ENCODE results near the gene THUMPD1. TPM values are rescaled to one million over a fixed set of nuclear protein-coding genes. Genes with fewer than 3 reads are reported as not detected.
A peak's percentile ranks its signal among the peaks of the same experiment; 100 is the strongest.
"Not testable (repeated sequence)": the region's sequence is repeated elsewhere in the genome, so short reads cannot be mapped to it uniquely, and the experiment has no call there.

THUMPD1 gene
- total and polyA plus RNA-seq, 7 experiments from 2014 or later: 41.9 to 107 (median 72.7) TPM

- no peak overlapping the region for H3K4me3 Mint-ChIP-seq
- H3K4me1 ChIP-seq (ENCODE audit: control insufficient read depth in 2 of 2, insufficient read depth in 2 of 2, low read length in 2 of 2): no peaks in the 10 kb centered on the region
- no peak for DNase-seq
- H3K27me3 ChIP-seq (ENCODE audit: control insufficient read depth in 2 of 2, insufficient read depth in 2 of 2, low read length in 2 of 2): no peaks in the 10 kb centered on the region
- ChIA-PET CTCF (no interaction called here), POLR2A (no interaction called here)
- peaks cover 0 to 11% (median 0%) of the 10 kb centered on the region in 3 experiments for H3K36me3 ChIP-seq (ENCODE audit: control insufficient read depth in 2 of 3, insufficient read depth in 3 of 3, low read length in 3 of 3)
- no peak overlapping the region for H3K27ac ChIP-seq (ENCODE audit: low read depth, low read length)
- intact Hi-C loops (cut with micrococcal nuclease): loop anchor here in 1 of 2 donors (1.0 kb wide), 1 partner anchor 311 kb away; no protein-coding TSS in a partner anchor
- H3K4me1 Mint-ChIP-seq: peaks cover 0 to 4% (median 0%) of the 10 kb centered on the region in 7 donors
- H3K9me3 Mint-ChIP-seq: no peaks in the 10 kb centered on the region
- no peaks in the 10 kb centered on the region for H3K9me3 ChIP-seq (ENCODE audit: control insufficient read depth in 2 of 3, low read length in 3 of 3)
- H3K27me3 Mint-ChIP-seq: peaks cover 0 to 3% (median 0%) of the 10 kb centered on the region in 5 donors
- H3K4me3 ChIP-seq (ENCODE audit: low read length): no peak overlapping the region
- H3K36me3 Mint-ChIP-seq: peaks cover 0 to 19% (median 6%) of the 10 kb centered on the region in 5 donors
- ATAC-seq: no peak
- H3K27ac Mint-ChIP-seq: no peak overlapping the region
These were observed 32.1 kb upstream of the THUMPD1 start for GRCh38 chr16:20773679-20774078.

DNA sequence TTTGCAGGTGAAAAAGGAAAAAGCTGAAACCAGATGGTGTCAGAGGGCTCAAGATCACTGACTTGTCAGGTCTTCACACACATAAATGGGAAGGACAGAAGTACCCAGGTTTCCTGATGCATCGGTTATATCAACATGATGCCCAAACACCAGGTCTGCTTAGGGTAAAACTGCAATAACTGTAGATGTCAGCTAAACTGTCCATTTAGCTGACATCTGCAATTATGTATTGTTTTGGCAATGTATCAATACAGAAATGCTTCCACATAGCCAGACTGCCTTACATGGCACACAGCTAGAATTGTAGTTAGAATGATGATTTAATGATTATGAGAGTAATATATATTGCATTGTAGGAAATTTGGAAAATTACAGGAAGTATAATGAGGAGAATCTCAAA lies 27.2 kb upstream of the THUMPD1 start:
- Histone ChIP-seq H3K27me3 (ENCODE audit: control insufficient read depth in 2 of 2, insufficient read depth in 2 of 2, low read length in 2 of 2) (no peaks in the 10 kb centered on the region), H3K36me3 (ENCODE audit: control insufficient read depth in 2 of 3, insufficient read depth in 3 of 3, low read length in 3 of 3) (no peaks in the 10 kb centered on the region), H3K4me3 (ENCODE audit: low read length) (no peak overlapping the region), H3K27ac (ENCODE audit: low read depth, low read length) (no peak overlapping the region), H3K4me1 (ENCODE audit: control insufficient read depth in 2 of 2, insufficient read depth in 2 of 2, low read length in 2 of 2) (peaks cover 0 to 7% of the 10 kb centered on the region in 2 donors), H3K9me3 (ENCODE audit: control insufficient read depth in 2 of 3, low read length in 3 of 3) (no peaks in the 10 kb centered on the region)
- ChIA-PET CTCF (no interaction called here), POLR2A (no interaction called here)
- DNase-seq: no peak
- H3K36me3 Mint-ChIP-seq: peaks cover 0 to 11% (median 4%) of the 10 kb centered on the region in 5 donors
- no peak overlapping the region for H3K4me3 Mint-ChIP-seq
- H3K9me3 Mint-ChIP-seq: no peaks in the 10 kb centered on the region
- H3K27ac Mint-ChIP-seq: peak overlapping the region in 1 of 9 donors; percentile 14
- intact Hi-C loops (cut with micrococcal nuclease): no loop called here
- H3K4me1 Mint-ChIP-seq: peaks cover 6 to 19% (median 12%) of the 10 kb centered on the region in 7 donors
- ATAC-seq: no peak
- peaks cover 0 to 3% (median 0%) of the 10 kb centered on the region in 5 donors for H3K27me3 Mint-ChIP-seq

DNA sequence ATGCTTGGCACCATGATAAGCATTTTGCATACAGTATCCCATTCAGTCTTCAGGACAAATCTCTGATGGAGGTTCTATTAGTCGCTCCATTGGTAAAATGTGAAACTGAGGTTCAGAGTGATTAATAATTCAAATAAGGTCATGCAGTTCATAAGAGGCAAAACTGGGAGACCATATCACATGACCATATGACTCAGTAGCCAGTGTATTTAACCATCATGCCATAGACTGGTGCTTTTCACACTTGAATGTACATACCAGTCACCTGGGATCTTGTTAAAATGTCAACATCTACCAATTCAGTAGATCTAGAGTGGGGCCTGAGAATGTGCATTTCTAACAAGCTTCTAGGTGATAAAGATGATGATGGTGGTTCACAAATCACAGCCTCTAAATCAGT lies 26.5 kb upstream of the THUMPD1 start:
- ChIA-PET POLR2A (no interaction called here), CTCF (no interaction called here)
- no peak for DNase-seq
- Histone ChIP-seq H3K4me1 (ENCODE audit: control insufficient read depth in 2 of 2, insufficient read depth in 2 of 2, low read length in 2 of 2) (peaks cover 2 to 8% of the 10 kb centered on the region in 2 donors), H3K4me3 (ENCODE audit: low read length) (no peak overlapping the region), H3K9me3 (ENCODE audit: control insufficient read depth in 2 of 3, low read length in 3 of 3) (no peaks in the 10 kb centered on the region), H3K36me3 (ENCODE audit: control insufficient read depth in 2 of 3, insufficient read depth in 3 of 3, low read length in 3 of 3) (no peaks in the 10 kb centered on the region), H3K27me3 (ENCODE audit: control insufficient read depth in 2 of 2, insufficient read depth in 2 of 2, low read length in 2 of 2) (no peaks in the 10 kb centered on the region), H3K27ac (ENCODE audit: low read depth, low read length) (no peak overlapping the region)
- intact Hi-C loops (cut with micrococcal nuclease): no loop called here
- ATAC-seq: no peak
- Mint-ChIP-seq H3K27ac (no peak overlapping the region), H3K36me3 (peaks cover 0 to 6% (median 4%) of the 10 kb centered on the region in 5 donors), H3K4me1 (peaks cover 6 to 26% (median 19%) of the 10 kb centered on the region in 7 donors), H3K4me3 (no peak overlapping the region), H3K27me3 (no peaks in the 10 kb centered on the region), H3K9me3 (no peaks in the 10 kb centered on the region)

DNA sequence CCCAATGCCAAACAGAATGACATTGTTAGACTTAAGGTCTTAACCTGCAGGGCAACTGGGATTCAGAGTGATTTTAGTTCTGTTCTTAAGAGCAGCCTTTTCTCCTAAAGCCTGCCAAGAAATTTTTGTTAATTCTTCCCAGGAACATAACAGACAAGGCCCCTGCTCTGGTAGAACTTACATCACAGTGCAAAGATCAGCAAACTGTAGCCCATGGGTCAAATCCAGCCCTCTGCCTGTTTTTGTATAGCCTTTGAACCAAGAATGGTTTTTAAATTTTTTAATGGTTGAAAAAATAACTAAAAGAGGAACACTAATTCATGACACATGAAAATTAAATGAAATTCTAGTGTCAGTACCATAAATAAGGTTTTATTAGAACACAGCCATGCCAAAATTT lies 26.0 kb upstream of the THUMPD1 start:
- ATAC-seq: no peak

DNA sequence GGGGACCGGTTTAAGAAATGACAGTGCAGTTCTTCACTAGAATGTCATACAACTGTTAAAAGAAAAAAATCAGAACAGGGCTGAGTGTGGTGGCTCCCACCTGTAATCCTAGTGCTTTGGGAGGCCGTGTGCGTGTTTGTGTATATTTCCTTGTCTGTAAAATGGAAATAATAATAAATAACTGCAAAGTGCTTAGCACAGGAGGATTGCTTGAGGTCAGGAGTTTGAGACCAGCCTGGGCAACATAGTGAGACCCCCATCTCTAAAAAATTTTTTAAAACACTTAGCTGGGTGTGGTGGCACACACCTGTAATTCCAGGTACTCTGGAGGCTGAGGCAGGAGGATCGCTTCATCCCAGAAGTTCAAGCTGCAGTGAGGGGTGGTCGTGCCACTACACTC lies 24.7 kb upstream of the THUMPD1 start:
- no peaks in the 10 kb centered on the region for H3K27me3 ChIP-seq (ENCODE audit: control insufficient read depth in 2 of 2, insufficient read depth in 2 of 2, low read length in 2 of 2)
- peaks cover 4 to 13% of the 10 kb centered on the region in 2 donors for H3K4me1 ChIP-seq (ENCODE audit: control insufficient read depth in 2 of 2, insufficient read depth in 2 of 2, low read length in 2 of 2)
- H3K27ac ChIP-seq (ENCODE audit: low read depth, low read length): no peak overlapping the region
- POLR2A ChIA-PET: no interaction called here
- Mint-ChIP-seq H3K4me3 (no peak overlapping the region), H3K36me3 (peaks cover 3 to 21% (median 11%) of the 10 kb centered on the region in 5 donors), H3K27me3 (no peaks in the 10 kb centered on the region), H3K4me1 (peaks cover 6 to 44% (median 31%) of the 10 kb centered on the region in 7 donors), H3K27ac (no peak overlapping the region), H3K9me3 (peaks cover 0 to 12% (median 0%) of the 10 kb centered on the region in 11 donors)
- H3K9me3 ChIP-seq (ENCODE audit: control insufficient read depth in 2 of 3, low read length in 3 of 3): no peaks in the 10 kb centered on the region
- H3K36me3 ChIP-seq (ENCODE audit: control insufficient read depth in 2 of 3, insufficient read depth in 3 of 3, low read length in 3 of 3): no peaks in the 10 kb centered on the region
- CTCF ChIA-PET: no interaction called here
- no peak overlapping the region for H3K4me3 ChIP-seq (ENCODE audit: low read length)
- ATAC-seq (no peak), DNase-seq (no peak)
- intact Hi-C loops (cut with micrococcal nuclease): no loop called here

More for the DNA sequence above, 26.0 kb upstream of the THUMPD1 start:
- intact Hi-C loops (cut with micrococcal nuclease): no loop called here
- no peaks in the 10 kb centered on the region for H3K27me3 Mint-ChIP-seq
- Histone ChIP-seq H3K9me3 (ENCODE audit: control insufficient read depth in 2 of 3, low read length in 3 of 3) (no peaks in the 10 kb centered on the region), H3K27ac (ENCODE audit: low read depth, low read length) (no peak overlapping the region), H3K36me3 (ENCODE audit: control insufficient read depth in 2 of 3, insufficient read depth in 3 of 3, low read length in 3 of 3) (no peaks in the 10 kb centered on the region), H3K4me1 (ENCODE audit: control insufficient read depth in 2 of 2, insufficient read depth in 2 of 2, low read length in 2 of 2) (peaks cover 4 to 13% of the 10 kb centered on the region in 2 donors), H3K27me3 (ENCODE audit: control insufficient read depth in 2 of 2, insufficient read depth in 2 of 2, low read length in 2 of 2) (no peaks in the 10 kb centered on the region), H3K4me3 (ENCODE audit: low read length) (no peak overlapping the region)
- DNase-seq: no peak
- H3K27ac Mint-ChIP-seq: no peak overlapping the region
- peaks cover 0 to 3% (median 0%) of the 10 kb centered on the region in 11 donors for H3K9me3 Mint-ChIP-seq
- ChIA-PET CTCF (no interaction called here), POLR2A (no interaction called here)
- H3K36me3 Mint-ChIP-seq: peaks cover 0 to 9% (median 4%) of the 10 kb centered on the region in 5 donors
- H3K4me3 Mint-ChIP-seq: no peak overlapping the region
- H3K4me1 Mint-ChIP-seq: peaks cover 6 to 32% (median 24%) of the 10 kb centered on the region in 7 donors

- intact Hi-C loops (cut with micrococcal nuclease): loop anchor here in 1 of 2 donors (2.0 kb wide), 1 partner anchor 41 kb away; the partner anchor contains the start of genes ERI2 and REXO5
- Histone ChIP-seq H3K36me3 (ENCODE audit: control insufficient read depth in 2 of 3, insufficient read depth in 3 of 3, low read length in 3 of 3) (no peaks in the 10 kb centered on the region), H3K4me1 (ENCODE audit: control insufficient read depth in 2 of 2, insufficient read depth in 2 of 2, low read length in 2 of 2) (peaks cover 4 to 13% of the 10 kb centered on the region in 2 donors), H3K27ac (ENCODE audit: low read depth, low read length) (no peak overlapping the region), H3K4me3 (ENCODE audit: low read length) (no peak overlapping the region), H3K9me3 (ENCODE audit: control insufficient read depth in 2 of 3, low read length in 3 of 3) (no peaks in the 10 kb centered on the region), H3K27me3 (ENCODE audit: control insufficient read depth in 2 of 2, insufficient read depth in 2 of 2, low read length in 2 of 2) (no peaks in the 10 kb centered on the region)
- Mint-ChIP-seq H3K4me3 (no peak overlapping the region), H3K9me3 (peaks cover 0 to 17% (median 5%) of the 10 kb centered on the region in 11 donors), H3K27ac (peak overlapping the region in 2 of 9 donors; percentile 22 to 92), H3K36me3 (peaks cover 8 to 21% (median 16%) of the 10 kb centered on the region in 5 donors), H3K27me3 (no peaks in the 10 kb centered on the region), H3K4me1 (peaks cover 6 to 46% (median 31%) of the 10 kb centered on the region in 7 donors)
- CTCF ChIA-PET: no interaction called here
- POLR2A ChIA-PET: interaction anchor here (1.5 kb wide), 1 partner anchor 24 kb away, joined by 8 read pairs; the partner anchor contains the start of gene THUMPD1
- DNase-seq (no peak), ATAC-seq (no peak)
These were observed 24.1 kb upstream of the THUMPD1 start for GRCh38 chr16:20765732-20766131.

GRCh38 chr16:20764448-20764847 lies 22.8 kb upstream of the THUMPD1 start:
- POLR2A ChIA-PET: interaction anchor here (1.5 to 2.0 kb wide), 2 partner anchors 23 kb away, joined by 8 to 19 read pairs; partner anchors contain the start of gene THUMPD1
- H3K27me3 Mint-ChIP-seq; DNase-seq; H3K27me3 ChIP-seq (ENCODE audit: control insufficient read depth in 2 of 2, insufficient read depth in 2 of 2, low read length in 2 of 2); ATAC-seq; H3K36me3 ChIP-seq (ENCODE audit: control insufficient read depth in 2 of 3, insufficient read depth in 3 of 3, low read length in 3 of 3); H3K4me3 ChIP-seq (ENCODE audit: low read length); CTCF ChIA-PET; H3K9me3 ChIP-seq (ENCODE audit: control insufficient read depth in 2 of 3, low read length in 3 of 3): not testable (repeated sequence)
- H3K27ac ChIP-seq (ENCODE audit: low read depth, low read length): peak overlapping the region; percentile 72
- intact Hi-C loops (cut with micrococcal nuclease): loop anchor here in 1 of 2 donors (2.0 kb wide), 1 partner anchor 42 kb away; the partner anchor contains the start of genes ERI2 and REXO5
- H3K4me1 ChIP-seq (ENCODE audit: control insufficient read depth in 2 of 2, insufficient read depth in 2 of 2, low read length in 2 of 2): peaks cover 4 to 13% of the 10 kb centered on the region in 2 donors
- peaks cover 7 to 46% (median 31%) of the 10 kb centered on the region in 7 donors for H3K4me1 Mint-ChIP-seq
- H3K4me3 Mint-ChIP-seq: peak overlapping the region in 2 of 10 donors; percentile 19 to 21
- peak overlapping the region in 5 of 9 donors; percentile 48 to 96 (median 93) for H3K27ac Mint-ChIP-seq
- peaks cover 0 to 28% (median 8%) of the 10 kb centered on the region in 11 donors for H3K9me3 Mint-ChIP-seq
- H3K36me3 Mint-ChIP-seq: peaks cover 9 to 28% (median 21%) of the 10 kb centered on the region in 5 donors
